H1 (cell line): ENCODE results near the gene IQCM. TPM values are rescaled to one million over a fixed set of nuclear protein-coding genes. Genes with fewer than 3 reads are reported as not detected.

ENCODE experiments used
- CHD2 ChIP-seq: IDR thresholded peaks from 2 replicates; pipeline ENCODE4 v1.6.1; 2012; ENCODE audit warnings: low read length, improper control_type of control experiment
- CHD7 ChIP-seq: fragments of 300-600 bp; sonication (generic); IDR thresholded peaks from 2 replicates; pipeline ENCODE4 v1.7.1; 2012; ENCODE audit warnings: low read length, moderate library complexity, mild to moderate bottlenecking, inconsistent platforms; ENCODE audit not compliant: insufficient replicate concordance
- POU5F1 ChIP-seq: IDR thresholded peaks from 2 replicates; pipeline ENCODE4 v1.6.1; 2011; ENCODE audit warnings: low read depth, mild to moderate bottlenecking, low read length, moderate library complexity
- polyA plus RNA-seq, 7 experiments: library from polyadenylated mRNA; depleted of rRNA in 3 of 7; stranded (reverse) in 5 of 7; unstranded in 2 of 7; fragments of >200 nt in 5 of 7; fragments of 200-250 nt in 2 of 7; gene quantifications; 1 replicate in 5 of 7; 2 replicates in 1 of 7; 4 replicates in 1 of 7; pipeline versions ENCODE4 v1.2.1 to v1.2.3, GENCODE V29; 2011 to 2013; ENCODE audit warnings: missing spikeins in 2 of 7, mixed read lengths in 2 of 7
- total RNA-seq: library from RNA; stranded (reverse); fragmentation: NEBNext Ultra II Directional; extraction: Animal tissue kit (Norgen Biotek cat#: 25700); gene quantifications from 2 replicates; pipeline ENCODE4 v1.2.1, GENCODE V29; 2021

The IQCM gene
- total and polyA plus RNA-seq, 2 of the 8 experiments (the other 6 are each of a cell fraction or from before 2014, with no cell fraction given), result not detected

GRCh38 chr4:149518471-149518870 is 297.2 kb downstream of the IQCM start (continued):
- no peak for TF ChIP-seq CHD7
- no peak for TF ChIP-seq POU5F1
- TF ChIP-seq CHD2, result no peak
